GM12892 (cell line): ENCODE results near the gene ARMC10.
"Not testable (repeated sequence)": the region's sequence is repeated elsewhere in the genome, so short reads cannot be mapped to it uniquely, and the experiment has no call there.

ENCODE experiments used
- DNase-seq: peaks from one replicate; pipeline ENCODE4 v3.0.0; 2011; ENCODE audit not compliant: insufficient read length
- FAIRE-seq: peaks from 2 replicates; lab custom pipeline; 2011; peaks lifted over from hg19 to GRCh38; lab: Jason Lieb, UNC
- POLR2A ChIP-seq: IDR thresholded peaks from 2 replicates; pipeline ENCODE4 v1.6.1; 2011; ENCODE audit warnings: low read depth, low read length, control low read depth
- POLR2AphosphoS5 ChIP-seq: IDR thresholded peaks from 2 replicates; pipeline ENCODE4 v1.6.1; 2011; ENCODE audit warnings: low read depth, low read length, control low read depth
- TAF1 ChIP-seq: IDR thresholded peaks from 2 replicates; pipeline ENCODE4 v1.6.1; 2011; ENCODE audit warnings: low read depth, mild to moderate bottlenecking, control low read depth, low read length, borderline replicate concordance

ARMC10 gene

GRCh38 chr7:103130901-103131624 lies 56.1 kb downstream of the ARMC10 start:
- FAIRE-seq (no peak), DNase-seq (no peak)
- TF ChIP-seq POLR2A (no peak), TAF1 (no peak), POLR2AphosphoS5 (no peak)

- TF ChIP-seq POLR2AphosphoS5 (no peak), TAF1 (no peak), POLR2A (no peak)
- FAIRE-seq (no peak), DNase-seq (no peak)
Measured at GRCh38 chr7:103132995-103133688, 58.2 kb downstream of the ARMC10 start.

- DNase-seq = no peak
- no peak for TF ChIP-seq TAF1
Measured at GRCh38 chr7:103134836-103135554, 60.1 kb downstream of the ARMC10 start.

GRCh38 chr7:103140061-103140460 lies 65.1 kb downstream of the ARMC10 start:
- no peak for TF ChIP-seq POLR2A
- no peak for TF ChIP-seq TAF1
- TF ChIP-seq POLR2AphosphoS5 = no peak
- DNase-seq (no peak), FAIRE-seq (no peak)

More at GRCh38 chr7:103134836-103135554, 60.1 kb downstream of the ARMC10 start:
- no peak for FAIRE-seq

- FAIRE-seq (no peak), DNase-seq (no peak)
- TF ChIP-seq TAF1 (no peak), POLR2A (no peak), POLR2AphosphoS5 (no peak)
Measured at GRCh38 chr7:103140685-103141084, 65.7 kb downstream of the ARMC10 start.

GRCh38 chr7:103141753-103142404 lies 66.9 kb downstream of the ARMC10 start:
- TF ChIP-seq POLR2A = no peak
- no peak for TF ChIP-seq POLR2AphosphoS5
- no peak for TF ChIP-seq TAF1
- DNase-seq (no peak), FAIRE-seq (no peak)

- TF ChIP-seq TAF1 (no peak), POLR2A (no peak), POLR2AphosphoS5 (no peak)
- FAIRE-seq (no peak), DNase-seq (no peak)
Measured at GRCh38 chr7:103142494-103142893, 67.6 kb downstream of the ARMC10 start.

GRCh38 chr7:103143868-103144267 lies 68.9 kb downstream of the ARMC10 start:
- FAIRE-seq (no peak), DNase-seq (no peak)
- no peak for TF ChIP-seq POLR2A
- TF ChIP-seq POLR2AphosphoS5 = no peak
- TF ChIP-seq TAF1 = no peak

GRCh38 chr7:103144754-103145153 lies 69.8 kb downstream of the ARMC10 start:
- FAIRE-seq, DNase-seq: not testable (repeated sequence)

GRCh38 chr7:103148131-103148993 lies 73.4 kb downstream of the ARMC10 start:
- no peak for FAIRE-seq
- TF ChIP-seq POLR2A (no peak), TAF1 (no peak), POLR2AphosphoS5 (no peak)
- DNase-seq = no peak
